CD14-positive monocyte (primary cell): ENCODE measurements around the gene ANXA2. TPM values are rescaled to one million over a fixed set of nuclear protein-coding genes. Genes with fewer than 3 reads are reported as not detected.

Experiments used
- DNase-seq, 3 donors: peaks; one replicate each; pipeline ENCODE4 v3.0.0-alpha.2; 2011 to 2022
- H2AFZ ChIP-seq: 2 replicates; pipeline ENCODE4 v1.6.0; 2012; ENCODE audit warnings: mild to moderate bottlenecking, low read depth, low read length, inconsistent platforms; ENCODE audit not compliant: insufficient read depth, poor library complexity, severe bottlenecking
- H3K27ac ChIP-seq, 2 donors: 1 replicate in 1 of 2; 2 replicates in 1 of 2; pipeline ENCODE4 v1.5.1; 2012 to 2013; ENCODE audit warnings: low read length in 2 of 2, control low read depth in 1 of 2, inconsistent platforms in 1 of 2, low read depth in 1 of 2, mild to moderate bottlenecking in 1 of 2
- H3K27me3 ChIP-seq, 2 donors: one replicate each; pipeline versions ENCODE4 v1.6.0 to v1.6.1; 2011 to 2013; ENCODE audit warnings: low read length in 2 of 2; ENCODE audit not compliant: control insufficient read depth in 2 of 2, insufficient read depth in 2 of 2
- H3K36me3 ChIP-seq, 2 donors: replicated peaks in 1 of 2; 1 replicate in 1 of 2; 2 replicates in 1 of 2; pipeline versions ENCODE4 v1.5.1 to v1.6.1; 2012 to 2013; ENCODE audit warnings: low read length in 2 of 2, control low read depth in 1 of 2, inconsistent platforms in 1 of 2, mild to moderate bottlenecking in 1 of 2; ENCODE audit not compliant: insufficient read depth in 2 of 2, control insufficient read depth in 1 of 2
- H3K4me1 ChIP-seq, 2 donors: 1 replicate in 1 of 2; 2 replicates in 1 of 2; pipeline versions ENCODE4 v1.5.1 to v1.6.1; 2012 to 2013; ENCODE audit warnings: low read length in 2 of 2, control low read depth in 1 of 2, inconsistent platforms in 1 of 2, mild to moderate bottlenecking in 1 of 2, moderate library complexity in 1 of 2; ENCODE audit not compliant: insufficient read depth in 2 of 2, control insufficient read depth in 1 of 2
- H3K4me2 ChIP-seq: replicated peaks from 2 replicates; pipeline ENCODE3; 2012; ENCODE audit warnings: low read length, moderate library complexity, mild to moderate bottlenecking; ENCODE audit not compliant: poor library complexity, severe bottlenecking; ENCODE audit errors: extremely low read depth
- H3K4me3 ChIP-seq, 3 experiments: fragments of 200-600 bp in 1 of 3; sonication (generic) in 1 of 3; replicated peaks in 1 of 3; 1 replicate in 2 of 3; 2 replicates in 1 of 3; pipeline ENCODE4 v1.5.1; 2011 to 2013; ENCODE audit warnings: low read length in 3 of 3, mild to moderate bottlenecking in 3 of 3, control low read depth in 2 of 3, low read depth in 2 of 3, inconsistent platforms in 1 of 3, moderate library complexity in 1 of 3
- H3K79me2 ChIP-seq: 2 replicates; pipeline ENCODE4 v1.6.0; 2012; ENCODE audit warnings: mild to moderate bottlenecking, control low read depth, inconsistent platforms, low read length, moderate library complexity; ENCODE audit not compliant: insufficient read depth
- H3K9ac ChIP-seq: 2 replicates; pipeline ENCODE4 v1.6.0; 2017; ENCODE audit warnings: low read length, mild to moderate bottlenecking; ENCODE audit not compliant: insufficient read depth, poor library complexity, severe bottlenecking
- H3K9me3 ChIP-seq, 2 donors: replicated peaks in 1 of 2; 1 replicate in 1 of 2; 2 replicates in 1 of 2; pipeline versions ENCODE4 v1.5.1 to v1.6.1; 2012 to 2013; ENCODE audit warnings: low read length in 2 of 2, control low read depth in 1 of 2; ENCODE audit not compliant: control insufficient read depth in 1 of 2, insufficient read depth in 1 of 2
- H4K20me1 ChIP-seq: 2 replicates; pipeline ENCODE4 v1.6.0; 2012; ENCODE audit warnings: mild to moderate bottlenecking, low read length, control low read depth, moderate library complexity; ENCODE audit not compliant: insufficient read depth
- H3K27ac Mint-ChIP-seq, 7 donors: one replicate each; pipeline ENCODE4 v1.8.0; 2020; ENCODE audit warnings: mild to moderate bottlenecking in 7 of 7, mixed read lengths in 7 of 7, moderate library complexity in 6 of 7, inconsistent platforms in 2 of 7
- H3K27me3 Mint-ChIP-seq, 3 donors: one replicate each; pipeline ENCODE4 v1.8.0; 2021 to 2022; ENCODE audit warnings: low read depth in 3 of 3, mild to moderate bottlenecking in 3 of 3, mixed read lengths in 3 of 3, moderate library complexity in 3 of 3, inconsistent platforms in 1 of 3
- H3K36me3 Mint-ChIP-seq, 2 donors: one replicate each; pipeline ENCODE4 v1.8.0; 2020; ENCODE audit warnings: mixed read lengths in 2 of 2, inconsistent platforms in 1 of 2, mild to moderate bottlenecking in 1 of 2
- H3K4me1 Mint-ChIP-seq: one replicate; pipeline ENCODE4 v1.8.0; 2020; ENCODE audit warnings: mild to moderate bottlenecking, mixed read lengths
- H3K4me3 Mint-ChIP-seq, 2 donors: one replicate each; pipeline ENCODE4 v1.8.0; 2020; ENCODE audit warnings: mild to moderate bottlenecking in 2 of 2, mixed read lengths in 2 of 2, moderate library complexity in 1 of 2
- H3K9me3 Mint-ChIP-seq, 7 donors: one replicate each; pipeline ENCODE4 v1.8.0; 2020 to 2022; ENCODE audit warnings: mixed read lengths in 7 of 7, mild to moderate bottlenecking in 6 of 7, moderate library complexity in 6 of 7, inconsistent platforms in 2 of 7
- CTCF ChIP-seq: fragments of 200-600 bp; IDR thresholded peaks from one replicate; pipeline ENCODE4 v1.8.0; 2022; ENCODE audit warnings: antibody characterized with exemption, mild to moderate bottlenecking
- WGBS: methylation state at CpG from one replicate; pipeline ENCODE4 v1.1.5; 2013; ENCODE audit warnings: missing lambda C conversion rate; ENCODE audit not compliant: insufficient coverage; 5-methylcytosine and 5-hydroxymethylcytosine counted together
- intact Hi-C, 2 donors: fragments of 100-400 bp; cut with micrococcal nuclease; formaldehyde crosslinking; loops; one replicate each; pipeline versions ENCODE4 v1.15.0 to v1.15.1; 2023
- polyA plus RNA-seq, 3 donors: library from polyadenylated mRNA; depleted of rRNA in 1 of 3; unstranded in 2 of 3; stranded (reverse) in 1 of 3; fragments of 300-500 nt in 2 of 3; fragments of >200 nt in 1 of 3; fragmentation: Illumina TruSeq in 2 of 3; gene quantifications; 1 replicate in 2 of 3; 2 replicates in 1 of 3; pipeline ENCODE4 v1.2.3, GENCODE V29; 2012 to 2021

Gene ANXA2
- polyA plus RNA-seq, 3 donors = 966 to 2,079 (median 2,046) TPM

GRCh38 chr15:60396958-60397771 is 621 bp downstream of the ANXA2 start:
- peaks cover 56% of the 10 kb centered on the region for H3K79me2 ChIP-seq
- H4K20me1 ChIP-seq = peaks cover 54% of the 10 kb centered on the region
- H3K27me3 ChIP-seq = no peaks in the 10 kb centered on the region
- Mint-ChIP-seq H3K9me3 (no peaks in the 10 kb centered on the region), H3K4me3 (peak overlapping the region; percentile 94 to 99), H3K27ac (peak overlapping the region; percentile 97 to 100 (median 99)), H3K27me3 (peaks cover 0 to 6% (median 4%) of the 10 kb centered on the region in 3 donors), H3K4me1 (peaks cover 59% of the 10 kb centered on the region), H3K36me3 (peaks cover 18 to 39% of the 10 kb centered on the region in 2 donors)
- no peak for TF ChIP-seq CTCF
- WGBS = 0% methylated on average over 28 of the region's 37 CpGs
- DNase-seq = peak; percentile 84 to 87 (median 87)
- peaks cover 59 to 64% of the 10 kb centered on the region in 2 donors for H3K4me1 ChIP-seq
- intact Hi-C loops = loop anchor here (5.0 to 10.0 kb wide), 2 partner anchors 48 to 710 kb away; partner anchors contain the start of gene BNIP2 (in 1 of the 2)
- no peak overlapping the region for H2AFZ ChIP-seq
- H3K9me3 ChIP-seq = no peaks in the 10 kb centered on the region
- peak overlapping the region; percentile 100 for H3K9ac ChIP-seq
- peak overlapping the region; percentile 85 to 99 for H3K27ac ChIP-seq
- peak overlapping the region; percentile 56 to 97 (median 93) for H3K4me3 ChIP-seq
- peak overlapping the region; percentile 97 for H3K4me2 ChIP-seq
- H3K36me3 ChIP-seq = peaks cover 4 to 16% of the 10 kb centered on the region in 2 donors

GRCh38 chr15:60396560-60396957 is 1.2 kb downstream of the ANXA2 start:
- Mint-ChIP-seq H3K9me3 (no peaks in the 10 kb centered on the region), H3K27ac (peak overlapping the region; percentile 97 to 100 (median 99)), H3K4me3 (peak overlapping the region; percentile 94 to 99), H3K4me1 (peaks cover 65% of the 10 kb centered on the region), H3K36me3 (peaks cover 23 to 44% of the 10 kb centered on the region in 2 donors), H3K27me3 (peaks cover 0 to 4% (median 4%) of the 10 kb centered on the region in 3 donors)
- WGBS = 47% methylated on average over 2 of the region's 5 CpGs
- Histone ChIP-seq H3K9ac (peak overlapping the region; percentile 100), H4K20me1 (peaks cover 60% of the 10 kb centered on the region), H3K27me3 (no peaks in the 10 kb centered on the region), H3K9me3 (no peaks in the 10 kb centered on the region), H3K27ac (peak overlapping the region; percentile 85 to 99), H3K36me3 (peaks cover 4 to 20% of the 10 kb centered on the region in 2 donors), H3K4me2 (peak overlapping the region; percentile 97), H3K4me3 (peak overlapping the region; percentile 56 to 97 (median 93)), H3K79me2 (peaks cover 62% of the 10 kb centered on the region), H2AFZ (no peak overlapping the region), H3K4me1 (peaks cover 65 to 70% of the 10 kb centered on the region in 2 donors)
- no peak for TF ChIP-seq CTCF
- intact Hi-C loops = loop anchor here (5.0 to 10.0 kb wide), 2 partner anchors 48 to 709 kb away; partner anchors contain the start of gene BNIP2 (in 1 of the 2)
- DNase-seq = no peak
